ENCODE measurements around the gene RHOT2. TPM values are rescaled to one million over a fixed set of nuclear protein-coding genes. Genes with fewer than 3 reads are reported as not detected.

Gene RHOT2
- total and polyA plus RNA-seq, 9 of the 15 experiments (the other 6 are each of a cell fraction or from before 2014, with no cell fraction given), result 5.0 to 373 (median 112) TPM

- TF ChIP-seq CBX1 (IDR thresholded peaks at IDR 0.05; ENCODE audit: low read depth) (no peak), DPF2 (IDR thresholded peaks at IDR 0.05) (no peak), ARID4B (CRISPR knock-in tag; IDR thresholded peaks at IDR 0.05) (peak; percentile 95), PTRF (tag; IDR thresholded peaks at IDR 0.05) (no peak), ZBTB7A (IDR thresholded peaks at IDR 0.05; ENCODE audit: borderline replicate concordance, control insufficient read depth, low read depth, low read length) (0 out of 2 replicates have a peak, but pooled peaks have one; percentile 7), E2F3 (CRISPR knock-in tag; IDR thresholded peaks at IDR 0.05) (no peak), CBX3 (IDR thresholded peaks at IDR 0.05; ENCODE audit: borderline replicate concordance in 1 of 2, low read length in 2 of 2) (no peak), RBM39 (optimal IDR thresholded peaks at IDR 0.05; ENCODE audit: low read depth, low read length) (no peak), ZNF589 (CRISPR knock-in tag; IDR thresholded peaks at IDR 0.05; ENCODE audit: low read depth) (no peak), NFE2 (IDR thresholded peaks at IDR 0.05; ENCODE audit: low read depth) (no peak), ZNF197 (CRISPR knock-in tag; IDR thresholded peaks at IDR 0.05; ENCODE audit: low read depth) (no peak), HNRNPUL1 (IDR thresholded peaks at IDR 0.05; ENCODE audit: low read length) (no peak), GABPA (tag; conservative IDR thresholded peaks at IDR 0.05; ENCODE audit: low read depth) (no peak), MTA3 (IDR thresholded peaks at IDR 0.05; ENCODE audit: borderline replicate concordance) (no peak), SETDB1 (IDR thresholded peaks at IDR 0.05; ENCODE audit: low read length) (no peak), NFRKB (IDR thresholded peaks at IDR 0.05; ENCODE audit: low read depth) (no peak), KDM1A (IDR thresholded peaks at IDR 0.05) (no peak), CC2D1A (IDR thresholded peaks at IDR 0.05) (no peak), FOS (IDR thresholded peaks at IDR 0.05; ENCODE audit: extremely low read depth, insufficient read length) (no peak), ZNF121 (CRISPR knock-in tag; conservative IDR thresholded peaks at IDR 0.05) (no peak)
- TF ChIP-seq, protein P1, sequence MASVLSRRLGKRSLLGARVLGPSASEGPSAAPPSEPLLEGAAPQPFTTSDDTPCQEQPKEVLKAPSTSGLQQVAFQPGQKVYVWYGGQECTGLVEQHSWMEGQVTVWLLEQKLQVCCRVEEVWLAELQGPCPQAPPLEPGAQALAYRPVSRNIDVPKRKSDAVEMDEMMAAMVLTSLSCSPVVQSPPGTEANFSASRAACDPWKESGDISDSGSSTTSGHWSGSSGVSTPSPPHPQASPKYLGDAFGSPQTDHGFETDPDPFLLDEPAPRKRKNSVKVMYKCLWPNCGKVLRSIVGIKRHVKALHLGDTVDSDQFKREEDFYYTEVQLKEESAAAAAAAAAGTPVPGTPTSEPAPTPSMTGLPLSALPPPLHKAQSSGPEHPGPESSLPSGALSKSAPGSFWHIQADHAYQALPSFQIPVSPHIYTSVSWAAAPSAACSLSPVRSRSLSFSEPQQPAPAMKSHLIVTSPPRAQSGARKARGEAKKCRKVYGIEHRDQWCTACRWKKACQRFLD (CRISPR knock-in tag; IDR thresholded peaks at IDR 0.05), result no peak
- TF ChIP-seq, protein P2, sequence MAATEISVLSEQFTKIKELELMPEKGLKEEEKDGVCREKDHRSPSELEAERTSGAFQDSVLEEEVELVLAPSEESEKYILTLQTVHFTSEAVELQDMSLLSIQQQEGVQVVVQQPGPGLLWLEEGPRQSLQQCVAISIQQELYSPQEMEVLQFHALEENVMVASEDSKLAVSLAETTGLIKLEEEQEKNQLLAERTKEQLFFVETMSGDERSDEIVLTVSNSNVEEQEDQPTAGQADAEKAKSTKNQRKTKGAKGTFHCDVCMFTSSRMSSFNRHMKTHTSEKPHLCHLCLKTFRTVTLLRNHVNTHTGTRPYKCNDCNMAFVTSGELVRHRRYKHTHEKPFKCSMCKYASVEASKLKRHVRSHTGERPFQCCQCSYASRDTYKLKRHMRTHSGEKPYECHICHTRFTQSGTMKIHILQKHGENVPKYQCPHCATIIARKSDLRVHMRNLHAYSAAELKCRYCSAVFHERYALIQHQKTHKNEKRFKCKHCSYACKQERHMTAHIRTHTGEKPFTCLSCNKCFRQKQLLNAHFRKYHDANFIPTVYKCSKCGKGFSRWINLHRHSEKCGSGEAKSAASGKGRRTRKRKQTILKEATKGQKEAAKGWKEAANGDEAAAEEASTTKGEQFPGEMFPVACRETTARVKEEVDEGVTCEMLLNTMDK (IDR thresholded peaks at IDR 0.05; ENCODE audit: borderline replicate concordance, insufficient read depth, low read depth, low read length, poor library complexity, severe bottlenecking), result no peak
Measured at GRCh38 chr16:635573-636205, 32.2 kb upstream of the RHOT2 start (continued).

Data from K562 (cell line).